HFFc6 (cell line): Measurements from ENCODE around the gene SKAP1. TPM values are rescaled to one million over a fixed set of nuclear protein-coding genes. Genes with fewer than 3 reads are reported as not detected.

Experiments
- DNase-seq: peaks from one replicate; pipeline ENCODE4 v3.0.0-alpha.2; 2018
- H3K27ac Mint-ChIP-seq: 2 replicates; pipeline ENCODE4 v1.8.0; 2020; ENCODE audit warnings: mild to moderate bottlenecking, mixed read lengths
- H3K27me3 Mint-ChIP-seq: 2 replicates; pipeline ENCODE4 v1.8.0; 2021; ENCODE audit warnings: mild to moderate bottlenecking, moderate library complexity, mixed read lengths; ENCODE audit not compliant: insufficient read depth
- H3K36me3 Mint-ChIP-seq: 2 replicates; pipeline ENCODE4 v1.8.0; 2021; ENCODE audit warnings: low read depth, mixed read lengths
- H3K4me1 Mint-ChIP-seq: 2 replicates; pipeline ENCODE4 v1.8.0; 2020; ENCODE audit warnings: low read depth, mixed read lengths
- H3K4me3 Mint-ChIP-seq: 2 replicates; pipeline ENCODE4 v1.8.0; 2020; ENCODE audit warnings: mild to moderate bottlenecking, moderate library complexity, mixed read lengths
- H3K9me3 Mint-ChIP-seq: 2 replicates; pipeline ENCODE4 v1.8.0; 2020; ENCODE audit warnings: mild to moderate bottlenecking, mixed read lengths
- CTCF ChIP-seq: fragments of 200-600 bp; sonication (generic); IDR thresholded peaks from 2 replicates; pipeline ENCODE4 v1.5.0; 2021; ENCODE audit warnings: antibody characterized with exemption, mild to moderate bottlenecking
- total RNA-seq, 6 experiments: library from RNA; stranded (reverse); fragmentation: NEBNext Ultra II Directional; extraction: Animal tissue kit (Norgen Biotek cat#: 25700); gene quantifications; 2 replicates in 1 of 6; 3 replicates in 5 of 6; pipeline ENCODE4 v1.2.3, GENCODE V29; 2021

Gene SKAP1
- total RNA-seq, 6 experiments from 2014 or later, result not detected

DNA sequence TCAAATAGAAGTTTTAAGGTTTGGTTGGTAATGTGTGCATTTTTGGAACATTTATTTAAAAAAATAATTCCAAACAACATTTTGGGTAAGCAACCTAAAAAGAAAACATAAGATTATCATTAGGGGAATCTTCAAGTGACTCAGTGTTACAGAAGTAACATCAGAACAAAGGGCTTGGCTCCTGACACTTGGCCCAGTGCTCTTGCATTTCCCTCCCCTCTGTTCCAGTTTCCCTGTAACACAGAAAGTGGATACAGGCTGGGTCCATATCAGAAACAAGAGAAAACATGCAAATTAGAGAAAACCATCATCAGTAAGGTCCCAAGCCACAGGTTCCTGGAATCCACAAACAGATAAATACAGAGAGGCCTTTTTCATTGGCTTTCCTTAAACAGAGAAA is 40.1 kb downstream of the SKAP1 start:
- no peak for DNase-seq
- H3K36me3 Mint-ChIP-seq, result no peaks in the 10 kb centered on the region
- H3K4me3 Mint-ChIP-seq, result no peak overlapping the region
- no peaks in the 10 kb centered on the region for H3K4me1 Mint-ChIP-seq
- TF ChIP-seq CTCF, result no peak
- no peaks in the 10 kb centered on the region for H3K9me3 Mint-ChIP-seq
- peaks cover 19% of the 10 kb centered on the region for H3K27me3 Mint-ChIP-seq
- H3K27ac Mint-ChIP-seq, result no peak overlapping the region

DNA sequence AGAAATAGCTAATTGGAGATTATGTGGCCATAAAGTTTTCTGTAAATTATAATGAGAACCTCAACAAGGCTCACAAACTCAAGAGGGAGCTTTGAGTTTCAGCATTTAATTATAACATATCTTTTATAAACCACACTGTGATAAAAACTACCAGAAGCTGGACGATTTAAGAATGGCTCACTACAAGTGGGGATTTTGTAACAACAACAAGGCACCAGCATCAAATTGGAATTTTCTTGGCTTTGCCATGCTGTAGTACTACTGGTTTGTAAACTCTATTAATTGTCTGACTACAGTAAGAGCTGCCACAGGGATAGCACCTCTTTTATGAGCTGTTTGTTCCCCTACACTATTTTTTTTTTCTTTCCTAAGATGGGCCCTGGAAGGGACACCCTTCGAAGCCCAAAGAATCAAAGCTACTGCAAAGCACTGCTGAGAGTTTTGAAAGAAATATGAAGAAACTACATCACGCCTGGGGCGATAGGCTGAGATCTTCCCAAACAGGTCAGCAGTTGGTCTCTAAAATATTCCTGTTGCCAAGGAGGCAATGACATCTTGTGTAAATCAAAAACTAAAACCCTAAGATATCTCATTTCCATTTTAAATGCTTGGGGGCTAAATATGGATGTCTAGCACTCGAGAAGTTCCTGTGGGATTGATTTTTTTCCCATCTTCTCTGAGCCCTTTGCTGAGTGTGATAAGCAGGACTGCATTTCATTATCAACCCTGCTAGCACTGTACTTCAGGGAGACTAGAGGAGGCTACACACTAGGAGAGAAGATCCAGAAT is 40.9 kb downstream of the SKAP1 start:
- Mint-ChIP-seq H3K27me3 (peaks cover 20% of the 10 kb centered on the region), H3K27ac (no peak overlapping the region), H3K9me3 (no peaks in the 10 kb centered on the region), H3K36me3 (no peaks in the 10 kb centered on the region), H3K4me3 (no peak overlapping the region), H3K4me1 (no peaks in the 10 kb centered on the region)
- TF ChIP-seq CTCF, result no peak
- DNase-seq, result no peak

- Mint-ChIP-seq H3K36me3 (no peaks in the 10 kb centered on the region), H3K4me1 (no peaks in the 10 kb centered on the region), H3K9me3 (no peaks in the 10 kb centered on the region), H3K27ac (no peak overlapping the region), H3K4me3 (no peak overlapping the region), H3K27me3 (peaks cover 20% of the 10 kb centered on the region)
- no peak for TF ChIP-seq CTCF
- DNase-seq, result no peak
Measured at GRCh38 chr17:48386826-48387225, 43.2 kb downstream of the SKAP1 start.

DNA sequence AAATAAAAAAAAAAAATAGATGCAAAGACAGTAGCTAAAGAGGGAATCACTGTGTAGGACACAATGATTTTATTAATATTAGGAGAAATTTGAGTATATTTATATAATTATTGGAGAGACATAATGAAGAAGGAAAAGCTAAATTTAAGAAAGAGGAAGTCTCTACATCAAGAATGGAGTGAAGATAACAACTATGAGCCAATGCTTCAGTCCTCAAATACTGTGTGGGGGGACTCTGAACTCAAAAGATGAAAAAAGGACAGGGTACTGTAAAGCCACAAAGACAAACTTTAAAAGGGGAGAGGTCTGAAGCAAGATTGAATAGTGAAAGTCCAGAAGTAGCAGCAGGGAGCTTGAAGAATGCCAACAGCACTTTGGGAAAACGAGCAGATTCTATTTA is 44.7 kb downstream of the SKAP1 start:
- H3K4me3 Mint-ChIP-seq, result no peak overlapping the region
- H3K27me3 Mint-ChIP-seq, result peaks cover 24% of the 10 kb centered on the region
- no peaks in the 10 kb centered on the region for H3K36me3 Mint-ChIP-seq
- no peak for DNase-seq
- H3K27ac Mint-ChIP-seq, result no peak overlapping the region
- no peak for TF ChIP-seq CTCF
- H3K4me1 Mint-ChIP-seq, result no peaks in the 10 kb centered on the region
- no peaks in the 10 kb centered on the region for H3K9me3 Mint-ChIP-seq

GRCh38 chr17:48384164-48384563 is 45.9 kb downstream of the SKAP1 start:
- TF ChIP-seq CTCF, result no peak
- Mint-ChIP-seq H3K9me3 (no peaks in the 10 kb centered on the region), H3K4me3 (no peak overlapping the region), H3K27ac (no peak overlapping the region), H3K36me3 (no peaks in the 10 kb centered on the region), H3K27me3 (peaks cover 25% of the 10 kb centered on the region), H3K4me1 (no peaks in the 10 kb centered on the region)
- DNase-seq, result no peak
